HG02884 (cell line): Measurements from ENCODE around the gene NSMCE1.

Experiments
- ATAC-seq: cut with Tn5 transposase; IDR thresholded peaks from one replicate; pipeline ENCODE4 v1.9.1; 2021; ENCODE audit warnings: mild to moderate bottlenecking, moderate library complexity; ENCODE audit not compliant: unreplicated experiment

Gene NSMCE1

DNA sequence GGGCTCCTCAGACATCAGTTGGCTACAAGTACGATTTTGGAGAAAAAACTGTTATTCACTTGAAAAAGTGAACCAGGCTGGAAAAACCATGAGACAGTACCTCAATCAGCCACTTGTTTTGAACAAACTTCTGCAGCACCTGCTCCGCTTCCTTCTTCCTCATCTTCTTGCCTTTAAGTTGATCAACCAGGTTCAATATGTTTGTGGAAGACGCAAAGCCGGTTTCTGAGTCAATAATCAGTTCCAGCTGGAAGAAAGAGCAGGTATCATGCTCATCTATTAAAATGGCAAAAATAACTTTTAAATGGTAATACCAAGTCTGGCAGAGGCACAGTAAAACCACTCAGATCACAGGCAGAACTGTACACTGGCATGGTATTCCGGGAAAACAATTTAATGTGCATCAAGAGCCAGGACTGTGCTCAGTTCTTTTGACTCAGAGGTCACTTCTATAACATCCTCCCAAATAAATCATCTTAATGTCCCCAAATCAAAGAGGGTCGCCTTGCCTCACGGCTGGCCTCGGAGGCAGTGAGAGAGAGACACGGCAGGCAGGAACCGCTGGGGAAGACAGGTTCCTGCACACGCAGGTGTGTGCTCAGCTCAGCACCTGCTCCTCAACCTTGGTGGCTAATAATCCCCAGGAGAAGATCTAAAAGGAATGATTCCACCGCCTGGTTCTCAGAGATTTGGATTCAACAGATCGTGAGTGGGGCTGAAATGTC lies 35.5 kb downstream of the NSMCE1 start:
- no peak for ATAC-seq

DNA sequence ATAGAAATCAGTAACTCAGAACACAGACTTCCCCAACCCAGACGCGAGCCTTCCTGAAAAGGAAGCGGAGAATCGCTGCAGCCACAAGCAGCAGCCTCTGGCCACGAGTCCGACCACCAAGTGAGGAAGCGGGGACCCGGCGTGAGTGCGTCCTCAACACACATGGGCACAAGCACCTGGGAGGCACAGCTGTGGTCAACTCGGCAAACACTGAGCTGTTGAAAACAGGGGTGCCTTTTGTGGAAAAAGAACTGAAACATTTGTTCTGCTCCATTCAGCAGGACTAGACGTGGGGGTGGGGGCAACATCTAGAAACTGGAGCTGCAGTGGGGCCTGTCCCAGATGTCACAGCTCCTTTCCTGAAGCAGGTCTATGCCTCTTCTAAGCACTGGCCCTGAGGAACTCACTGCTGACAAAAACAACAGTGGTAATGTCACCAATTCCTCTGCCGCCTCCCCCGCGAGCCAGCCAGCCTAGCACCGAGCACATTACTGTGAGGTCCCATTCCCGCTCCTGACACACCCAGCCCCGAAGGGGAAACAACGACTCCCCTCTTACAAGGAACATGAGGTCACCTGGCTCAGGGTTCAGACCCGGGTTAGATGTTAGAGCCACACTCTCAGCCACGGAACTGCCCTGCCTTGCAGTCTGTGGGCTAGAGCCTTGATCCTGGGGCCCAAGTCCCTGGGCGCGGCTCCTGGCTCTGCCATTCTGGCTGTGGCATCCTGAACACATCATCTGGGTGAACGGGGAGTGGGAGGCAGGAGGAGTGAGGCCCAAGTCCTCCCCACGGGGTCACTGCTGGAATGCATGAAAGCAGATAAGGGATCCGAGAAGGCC lies 36.3 kb downstream of the NSMCE1 start:
- peak; percentile 52 for ATAC-seq

DNA sequence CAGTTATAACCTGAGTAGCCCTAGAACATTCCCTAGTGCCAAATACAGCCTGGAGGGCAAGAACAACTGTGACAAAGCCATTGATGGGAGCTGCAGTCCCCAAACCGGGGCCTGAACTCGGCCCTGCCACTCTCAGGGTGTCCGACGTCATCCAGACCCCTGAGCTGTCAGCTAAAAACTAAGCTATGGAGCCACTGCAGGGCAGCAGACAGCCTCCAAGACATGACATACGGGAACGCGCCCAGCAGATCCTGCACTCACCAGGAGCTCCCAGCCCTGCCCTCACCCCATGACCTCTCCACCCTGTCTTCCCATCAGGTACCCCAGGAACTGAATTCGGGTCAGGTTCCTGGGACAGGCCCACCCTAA lies 36.9 kb downstream of the NSMCE1 start:
- ATAC-seq: no peak

DNA sequence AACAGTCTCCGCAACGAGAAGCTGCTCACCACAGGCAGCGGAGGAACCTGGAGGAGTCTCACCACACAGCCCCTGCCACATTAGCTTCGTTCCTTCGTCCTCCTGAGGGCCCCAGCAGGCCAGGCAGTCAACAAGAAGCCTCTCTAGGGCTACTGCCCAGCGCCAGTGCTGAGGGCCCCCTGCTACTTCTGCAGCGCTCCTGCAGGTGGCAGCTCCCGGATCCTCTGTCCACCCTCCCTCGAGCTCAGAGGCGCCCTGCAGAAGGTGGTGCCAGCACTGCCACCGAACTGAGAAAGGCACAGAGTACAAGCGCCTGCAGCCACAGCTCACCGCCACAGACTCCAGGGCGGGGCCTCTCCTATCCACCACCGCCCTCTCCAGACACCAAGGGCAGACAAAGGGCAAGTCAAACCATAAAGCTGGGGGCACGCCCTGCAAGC lies 38.0 kb downstream of the NSMCE1 start:
- ATAC-seq: no peak

DNA sequence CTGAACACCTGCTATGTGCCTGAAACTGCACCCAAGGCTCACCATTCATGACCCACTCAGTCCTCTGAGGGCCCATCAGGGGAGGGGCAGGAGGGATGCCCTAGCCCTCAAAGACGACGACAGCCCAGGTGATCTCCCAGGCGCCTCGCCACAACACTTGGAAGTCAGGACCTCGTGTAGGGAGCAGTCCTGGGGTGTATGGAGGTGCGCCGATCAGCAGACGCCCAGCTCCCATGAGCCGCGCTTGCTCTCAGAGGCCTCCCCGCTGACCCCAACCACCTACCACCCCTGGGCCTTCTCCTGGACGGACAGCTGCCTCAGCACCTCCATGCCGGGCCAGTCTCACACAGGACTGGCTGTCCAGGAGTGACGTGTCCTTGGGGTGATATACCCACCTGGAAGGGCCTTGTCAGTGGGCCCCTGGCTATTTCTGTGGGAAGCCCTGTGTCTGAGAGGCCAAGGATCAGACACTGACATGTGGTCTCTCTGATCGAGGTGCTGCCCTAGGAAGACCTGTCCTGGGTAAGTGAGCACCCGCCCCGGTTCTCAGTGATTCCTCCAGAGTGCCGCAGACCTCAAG lies 38.6 kb downstream of the NSMCE1 start:
- no peak for ATAC-seq

DNA sequence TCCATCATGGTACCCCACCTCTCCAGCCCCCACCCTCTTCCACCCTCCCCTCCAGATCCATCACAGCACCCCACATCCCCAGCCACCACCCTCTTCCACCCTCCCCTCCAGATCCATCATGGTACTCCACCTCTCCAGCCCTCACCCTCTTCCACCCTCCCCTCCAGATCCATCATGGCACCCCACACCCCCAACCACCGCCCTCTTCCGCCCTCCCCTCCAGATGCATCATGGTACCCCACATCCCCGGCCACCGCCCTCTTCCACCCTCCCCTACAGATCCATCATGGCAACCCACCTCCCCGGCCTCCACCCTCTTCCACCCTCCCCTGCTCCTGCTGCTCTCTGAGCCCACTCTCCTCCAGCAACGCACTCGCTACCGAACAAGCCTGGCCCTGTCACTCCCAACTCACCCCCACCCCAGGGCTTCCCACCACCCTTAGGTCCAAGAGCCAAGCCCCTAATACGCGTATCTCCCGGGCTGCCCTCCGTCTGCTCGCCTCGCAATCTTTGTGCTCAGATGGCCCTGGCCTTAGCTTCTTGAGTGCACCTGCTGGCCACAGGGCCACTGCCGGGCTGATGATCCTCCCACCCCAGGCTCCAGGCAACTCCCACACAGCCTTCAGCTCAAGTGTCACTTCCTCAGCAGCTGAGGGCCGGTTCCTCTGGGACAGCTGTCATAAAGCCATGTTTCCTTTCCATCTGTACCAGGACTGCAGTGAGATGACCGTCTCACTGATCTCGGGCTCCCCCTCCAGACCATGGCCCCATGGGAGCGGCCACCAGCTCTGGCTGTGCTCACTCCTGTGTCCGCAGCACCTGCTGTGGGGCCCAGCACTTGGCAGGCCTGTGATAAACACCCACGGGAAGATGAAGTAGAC lies 39.7 kb downstream of the NSMCE1 start:
- ATAC-seq: no peak

DNA sequence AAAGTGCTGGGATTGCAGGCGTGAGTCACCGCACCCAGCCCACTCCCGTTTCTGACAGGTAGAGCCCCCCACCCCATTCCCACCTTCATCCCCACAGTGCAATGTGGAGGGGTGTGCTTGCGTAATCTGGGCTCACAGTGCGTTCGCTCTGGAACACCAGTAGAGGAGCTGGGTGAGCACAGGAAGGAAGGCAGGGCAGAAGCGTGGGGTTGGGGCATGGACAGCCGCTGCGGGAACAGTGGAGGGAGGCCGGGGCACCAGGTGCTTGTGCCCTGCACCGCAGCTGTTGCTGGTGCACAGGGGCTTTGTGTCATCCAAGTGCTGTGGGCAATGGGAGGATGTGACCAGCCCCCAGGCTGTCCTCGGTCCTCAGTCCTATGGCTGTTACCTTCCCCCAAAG lies 40.5 kb downstream of the NSMCE1 start:
- no peak for ATAC-seq

DNA sequence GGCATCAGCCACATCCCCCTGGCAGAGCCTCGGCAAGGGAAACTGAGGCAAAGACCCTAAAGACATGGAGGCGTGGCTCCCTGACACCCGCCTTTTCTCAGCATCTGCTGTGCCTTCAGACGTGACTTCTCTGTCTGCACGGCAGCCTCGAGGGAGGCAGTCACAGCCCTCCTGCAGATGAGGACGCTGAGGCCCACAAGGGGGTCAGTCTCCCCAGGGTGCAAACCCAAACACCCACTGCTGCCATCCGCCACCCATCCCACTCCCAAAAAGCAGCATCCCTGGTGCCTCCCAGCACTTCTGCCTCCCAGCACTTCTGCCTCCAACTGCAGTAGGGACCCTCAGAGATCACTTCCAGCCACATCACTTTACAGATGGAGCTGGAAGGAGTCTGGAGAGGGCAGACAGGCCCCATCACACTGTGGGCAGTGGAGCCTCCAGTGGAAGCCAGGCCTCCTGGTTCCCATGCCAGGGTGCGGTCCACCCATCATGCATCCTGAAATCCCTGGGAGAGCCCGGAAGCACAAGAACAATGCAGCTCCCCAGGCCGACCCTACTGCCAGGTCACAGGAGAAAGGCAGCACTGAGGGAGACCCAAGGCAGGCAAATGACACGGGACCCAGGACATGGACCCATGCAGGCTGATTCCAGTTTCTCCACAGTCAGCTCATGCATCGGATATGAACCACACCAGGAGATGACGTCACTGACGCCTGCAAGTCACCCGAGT lies 41.4 kb downstream of the NSMCE1 start:
- ATAC-seq: no peak

DNA sequence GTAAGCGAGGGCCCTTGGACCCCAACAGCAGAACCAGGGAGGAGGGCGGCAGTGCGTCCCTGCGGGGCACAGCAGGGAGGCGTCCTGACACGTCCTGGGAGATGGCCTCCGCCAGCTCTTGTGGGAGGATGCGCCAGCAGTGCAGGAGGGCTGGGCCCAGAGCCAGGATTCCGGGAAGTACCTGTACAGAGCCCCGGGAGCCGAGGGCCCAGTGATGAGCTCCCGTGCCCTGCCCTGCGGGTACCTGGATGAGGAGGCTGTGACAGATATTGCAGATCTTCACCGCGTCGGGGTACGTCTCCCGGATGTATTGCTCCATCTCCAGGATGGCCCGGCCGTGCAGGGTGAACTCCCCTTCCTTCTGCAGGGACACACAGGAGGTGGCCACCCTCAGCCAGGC lies 42.1 kb downstream of the NSMCE1 start:
- ATAC-seq: no peak

DNA sequence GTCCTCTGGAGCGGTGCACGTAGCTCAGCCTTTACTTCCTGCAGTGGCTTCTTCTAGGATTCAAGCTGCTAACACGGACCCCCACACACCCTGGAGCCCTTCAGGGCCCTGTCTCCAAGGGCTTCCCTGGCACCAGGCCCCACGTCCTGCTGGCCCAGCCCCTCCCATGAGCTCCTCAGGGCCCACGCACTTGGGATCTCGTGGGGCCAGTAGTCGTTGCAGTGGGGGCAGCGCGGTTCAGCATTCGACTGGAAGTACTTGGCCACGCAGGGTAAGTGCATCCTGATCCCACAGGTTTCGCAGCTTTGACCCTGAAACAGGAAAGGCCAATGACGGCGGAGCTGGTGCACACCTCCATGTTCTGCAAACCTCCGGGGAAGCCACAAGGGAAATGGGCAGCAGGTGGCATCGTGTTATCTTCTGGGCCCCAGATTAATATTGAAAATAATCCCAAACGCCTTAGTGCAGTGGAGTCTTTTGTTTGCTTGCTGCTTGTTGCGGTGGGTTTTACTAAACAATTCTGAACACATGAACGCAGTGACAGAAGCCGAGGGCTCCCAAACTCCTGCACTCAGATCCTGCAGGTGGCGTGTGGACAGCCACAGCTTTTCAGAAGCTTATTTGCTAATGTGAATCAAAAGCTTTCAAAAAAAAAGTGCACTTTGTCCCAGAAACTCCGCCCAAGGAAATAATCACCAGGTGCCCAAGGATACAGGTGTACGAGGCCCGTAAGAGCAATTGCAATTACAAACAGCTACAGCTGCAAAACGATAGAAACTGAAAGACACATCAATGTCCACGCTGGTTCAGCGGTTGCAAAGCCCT lies 42.8 kb downstream of the NSMCE1 start:
- no peak for ATAC-seq

DNA sequence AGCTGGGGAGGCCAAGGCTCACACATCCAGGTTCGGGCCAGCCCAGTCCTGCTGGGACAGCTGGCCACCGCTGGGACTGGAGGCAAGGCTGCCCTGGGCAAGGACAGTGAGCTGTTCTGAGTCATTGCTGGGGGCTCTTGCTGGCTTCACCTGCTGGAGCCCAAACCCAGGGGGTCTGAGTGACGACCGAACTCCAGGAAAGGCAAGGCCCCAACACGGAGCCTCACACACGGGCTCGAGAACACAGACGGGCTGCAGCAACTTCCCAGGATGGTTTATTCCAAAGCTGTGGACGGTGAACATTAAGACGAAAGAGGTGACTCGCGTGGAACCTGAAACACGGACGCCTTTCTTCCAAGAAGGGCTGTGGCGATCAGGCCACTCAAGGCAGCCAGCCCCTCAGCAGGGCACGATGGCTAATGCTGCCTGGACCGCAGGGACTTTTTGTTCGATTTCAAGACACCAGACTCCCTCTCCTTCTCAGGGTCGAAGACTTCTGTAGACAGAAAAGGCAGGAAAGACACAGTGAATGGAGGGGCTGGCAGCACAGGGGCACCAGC lies 43.8 kb downstream of the NSMCE1 start:
- no peak for ATAC-seq

DNA sequence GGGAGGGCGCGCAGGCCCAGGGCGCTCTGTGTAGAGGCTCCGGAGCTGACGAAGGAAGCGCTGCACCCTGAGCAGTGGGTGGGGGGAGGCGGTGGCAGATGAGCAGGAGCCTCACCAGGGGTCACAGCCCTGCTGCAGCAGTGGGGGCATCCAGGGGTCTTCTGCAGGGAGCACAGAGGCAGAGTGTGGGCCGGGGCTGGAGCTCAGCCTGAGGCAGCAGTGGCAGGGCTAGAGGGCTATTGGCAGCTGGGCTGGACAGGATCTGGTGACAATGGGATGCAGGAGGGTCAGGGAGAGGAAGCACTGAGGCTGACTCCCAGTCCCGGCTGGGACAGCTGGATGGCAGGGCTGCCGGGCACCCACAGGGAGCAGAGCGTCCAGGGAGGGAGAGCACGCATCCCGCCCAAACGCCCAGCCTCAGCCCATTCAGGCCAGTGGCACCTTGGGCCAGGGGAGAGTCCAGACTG lies 44.3 kb downstream of the NSMCE1 start:
- no peak for ATAC-seq

DNA sequence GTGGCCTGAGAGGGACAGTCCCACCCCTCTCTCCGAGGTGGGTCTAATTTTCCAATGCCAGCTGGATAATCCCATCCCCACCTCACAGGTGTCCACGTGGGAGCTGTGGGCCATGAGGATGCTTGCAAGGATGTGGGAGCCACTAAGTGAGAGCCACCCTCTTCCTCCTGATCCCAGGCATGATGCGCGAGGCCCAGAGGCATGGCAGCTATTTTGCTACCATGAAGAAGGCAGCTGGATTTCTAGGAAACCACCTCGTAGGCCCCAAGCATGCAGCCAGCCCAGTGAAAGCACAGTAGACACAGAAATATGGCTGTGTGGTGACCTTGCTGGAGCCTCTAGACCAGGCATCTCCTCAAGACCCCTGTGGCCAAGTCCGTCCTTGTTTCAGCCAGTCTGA lies 44.9 kb downstream of the NSMCE1 start:
- ATAC-seq: no peak

DNA sequence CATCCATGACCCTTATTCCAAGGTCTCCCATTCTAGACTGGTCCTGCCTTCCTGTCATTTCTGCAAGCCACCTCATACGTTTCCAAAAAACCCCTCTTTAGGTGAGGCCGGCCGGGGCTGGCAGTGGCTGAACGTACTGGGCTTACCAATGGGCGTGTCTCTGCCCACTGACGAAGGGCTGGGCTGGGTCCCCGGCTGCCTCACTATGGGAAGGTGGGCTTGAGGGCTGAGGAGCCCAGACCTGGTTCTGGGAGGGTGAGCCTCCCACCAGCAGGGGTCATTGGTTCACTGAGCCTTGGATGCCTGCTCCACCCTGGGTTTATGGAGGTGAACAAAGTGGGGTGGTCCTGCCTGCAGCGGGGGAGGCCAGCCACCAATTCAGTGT lies 45.4 kb downstream of the NSMCE1 start:
- no peak for ATAC-seq

DNA sequence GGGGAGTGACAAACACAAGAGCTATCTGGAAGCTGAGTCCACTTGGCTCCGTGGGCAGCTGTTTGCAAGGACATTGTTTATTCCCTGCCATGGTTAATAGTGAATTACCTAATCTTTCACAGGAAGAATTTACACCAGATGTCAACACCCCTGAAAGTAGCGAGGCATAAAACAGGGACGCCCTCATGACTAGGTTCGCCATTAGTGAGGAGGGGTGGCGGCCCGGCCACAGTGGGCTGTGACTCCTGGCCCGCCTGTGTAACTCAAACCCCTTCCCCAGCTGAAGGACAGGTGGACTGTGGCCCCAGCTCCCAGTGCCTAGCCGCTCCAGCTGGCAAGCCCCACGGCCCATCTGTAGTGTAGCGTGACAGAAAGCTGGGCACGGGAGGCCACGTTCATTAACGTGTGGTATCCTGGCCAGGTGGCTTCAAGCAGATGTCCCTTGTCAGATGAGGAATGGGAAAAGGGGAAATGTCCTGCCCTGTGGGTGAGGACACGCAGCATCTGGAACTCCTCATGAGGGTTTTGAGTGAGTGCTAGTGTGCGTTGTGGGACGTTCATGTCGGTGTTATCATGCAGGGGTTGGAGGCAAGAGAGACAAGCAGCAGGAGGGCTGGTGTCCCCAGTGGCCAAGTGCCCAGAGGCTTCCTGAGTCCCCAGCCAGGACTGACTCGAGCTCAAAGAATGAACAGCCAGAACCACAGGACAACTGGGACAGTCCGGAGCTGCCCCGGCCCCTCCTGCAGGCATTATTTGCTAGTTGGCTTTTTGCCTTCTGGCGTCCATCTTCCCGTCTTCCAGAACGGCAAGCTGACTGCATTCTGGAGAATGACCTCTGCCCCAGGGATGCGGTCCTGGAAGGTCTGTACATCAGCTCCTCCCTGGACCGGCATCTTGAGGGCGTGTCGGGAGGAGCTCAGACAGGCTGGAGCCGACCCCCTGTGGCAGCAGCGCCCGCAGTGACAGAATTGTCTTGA lies 46.0 kb downstream of the NSMCE1 start:
- ATAC-seq: no peak

DNA sequence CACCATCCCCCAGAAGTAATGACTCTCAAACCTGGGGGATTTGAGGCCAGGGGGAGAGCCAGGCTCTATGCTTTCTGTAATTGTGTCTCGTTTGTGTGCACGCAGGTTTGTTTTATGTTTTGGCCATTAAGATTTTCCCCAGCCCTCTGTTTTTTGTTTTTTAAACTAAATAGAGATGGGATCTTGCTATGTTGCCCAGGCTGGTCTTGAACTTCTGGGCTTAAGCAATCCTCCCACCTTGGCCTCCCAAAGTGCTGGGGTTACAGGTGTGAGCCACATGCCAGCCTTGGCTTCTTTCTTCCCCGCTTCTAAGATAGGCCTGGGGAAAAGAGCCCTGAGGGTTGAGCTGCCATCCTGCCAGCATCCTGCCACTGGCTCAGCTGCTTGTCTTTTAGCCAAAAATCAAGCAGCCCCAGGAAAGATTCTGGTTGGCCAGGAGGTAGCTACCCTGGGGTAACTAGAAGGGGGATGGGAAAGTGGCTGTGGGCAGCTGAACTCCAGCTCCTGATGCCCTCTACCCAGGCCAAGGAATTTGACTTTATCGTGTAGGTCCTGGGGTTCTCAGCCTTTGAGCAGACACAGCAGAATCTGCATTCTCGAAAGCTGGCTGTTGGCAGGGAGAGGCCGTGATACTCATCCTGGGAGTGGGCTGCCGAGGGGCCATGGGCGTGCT lies 46.9 kb downstream of the NSMCE1 start:
- ATAC-seq: no peak

DNA sequence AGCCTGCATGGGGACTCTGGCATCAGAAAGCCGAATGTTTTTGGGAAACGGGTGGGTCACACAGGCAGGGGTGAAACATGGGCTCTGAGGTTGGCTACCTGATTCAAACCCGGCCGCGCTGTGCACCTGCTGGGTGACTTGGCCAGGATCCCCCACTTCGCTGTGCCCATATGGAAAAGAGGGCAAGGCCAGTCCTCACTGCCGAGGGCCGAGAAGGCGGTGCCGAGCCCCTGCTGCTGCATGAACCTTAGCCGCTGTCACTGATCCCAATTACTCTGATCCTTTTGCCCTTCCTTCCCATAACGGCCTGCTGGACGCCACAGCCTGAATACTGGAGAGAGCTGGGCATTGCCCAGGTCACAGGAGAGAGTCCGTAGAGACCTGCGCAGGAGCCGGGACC lies 47.6 kb downstream of the NSMCE1 start:
- ATAC-seq: no peak
